ENCODE data around the gene ARMH1. TPM values are rescaled to one million over a fixed set of nuclear protein-coding genes. Genes with fewer than 3 reads are reported as not detected.

The ARMH1 gene
- total RNA-seq, 1 donor from 2014 or later, result 14.5 TPM

DNA sequence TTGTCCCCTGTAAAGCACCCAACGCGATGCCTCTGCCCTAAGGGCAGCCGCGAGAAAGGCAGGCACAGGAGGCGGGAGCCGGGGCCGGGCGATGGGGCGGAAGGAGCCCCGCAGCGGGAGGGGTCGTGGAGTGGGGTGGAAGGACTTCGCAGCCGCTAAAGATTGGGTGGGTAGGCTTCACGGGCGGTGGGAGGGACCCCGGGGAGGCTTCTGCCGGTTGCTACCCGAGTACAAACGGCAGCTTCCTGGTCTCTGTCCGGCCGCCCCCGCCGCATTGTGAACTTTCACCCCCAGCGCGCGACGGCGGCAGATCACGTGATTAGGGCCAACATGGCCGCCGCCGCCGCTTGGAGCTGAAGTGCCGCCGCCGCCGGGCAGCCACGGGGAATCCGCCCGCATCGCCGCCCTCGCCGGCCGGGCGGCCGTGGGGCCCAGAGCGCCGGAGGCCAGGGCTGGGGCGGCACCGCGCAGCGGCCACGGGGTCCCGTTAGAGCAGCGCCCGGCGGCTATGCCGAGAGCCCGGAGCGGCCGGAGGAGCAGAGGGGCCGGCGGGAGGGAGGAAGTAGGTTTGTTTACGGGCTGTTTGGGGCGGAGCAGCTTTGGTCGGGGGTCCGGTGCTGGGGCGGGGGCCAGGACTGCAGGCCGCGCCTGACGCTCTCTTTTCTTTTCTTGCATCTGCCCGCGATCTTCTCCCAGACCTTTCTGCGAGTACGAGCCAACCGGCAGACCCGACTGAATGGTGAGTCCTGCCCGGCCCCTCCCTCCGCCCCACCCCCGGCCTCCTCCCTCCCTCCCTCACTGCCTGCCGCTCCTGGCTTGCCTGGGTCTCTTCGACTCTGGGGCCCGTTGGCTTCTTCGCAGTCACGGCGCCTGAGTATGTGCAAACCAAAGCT lies 42.6 kb upstream of the ARMH1 start:
- intact Hi-C loops (cut with DNase I), result no loop called here
- TF ChIP-seq, protein P1, sequence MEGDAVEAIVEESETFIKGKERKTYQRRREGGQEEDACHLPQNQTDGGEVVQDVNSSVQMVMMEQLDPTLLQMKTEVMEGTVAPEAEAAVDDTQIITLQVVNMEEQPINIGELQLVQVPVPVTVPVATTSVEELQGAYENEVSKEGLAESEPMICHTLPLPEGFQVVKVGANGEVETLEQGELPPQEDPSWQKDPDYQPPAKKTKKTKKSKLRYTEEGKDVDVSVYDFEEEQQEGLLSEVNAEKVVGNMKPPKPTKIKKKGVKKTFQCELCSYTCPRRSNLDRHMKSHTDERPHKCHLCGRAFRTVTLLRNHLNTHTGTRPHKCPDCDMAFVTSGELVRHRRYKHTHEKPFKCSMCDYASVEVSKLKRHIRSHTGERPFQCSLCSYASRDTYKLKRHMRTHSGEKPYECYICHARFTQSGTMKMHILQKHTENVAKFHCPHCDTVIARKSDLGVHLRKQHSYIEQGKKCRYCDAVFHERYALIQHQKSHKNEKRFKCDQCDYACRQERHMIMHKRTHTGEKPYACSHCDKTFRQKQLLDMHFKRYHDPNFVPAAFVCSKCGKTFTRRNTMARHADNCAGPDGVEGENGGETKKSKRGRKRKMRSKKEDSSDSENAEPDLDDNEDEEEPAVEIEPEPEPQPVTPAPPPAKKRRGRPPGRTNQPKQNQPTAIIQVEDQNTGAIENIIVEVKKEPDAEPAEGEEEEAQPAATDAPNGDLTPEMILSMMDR (IDR thresholded peaks at IDR 0.05), result no peak
- peak; percentile 88 to 94 for ATAC-seq

DNA sequence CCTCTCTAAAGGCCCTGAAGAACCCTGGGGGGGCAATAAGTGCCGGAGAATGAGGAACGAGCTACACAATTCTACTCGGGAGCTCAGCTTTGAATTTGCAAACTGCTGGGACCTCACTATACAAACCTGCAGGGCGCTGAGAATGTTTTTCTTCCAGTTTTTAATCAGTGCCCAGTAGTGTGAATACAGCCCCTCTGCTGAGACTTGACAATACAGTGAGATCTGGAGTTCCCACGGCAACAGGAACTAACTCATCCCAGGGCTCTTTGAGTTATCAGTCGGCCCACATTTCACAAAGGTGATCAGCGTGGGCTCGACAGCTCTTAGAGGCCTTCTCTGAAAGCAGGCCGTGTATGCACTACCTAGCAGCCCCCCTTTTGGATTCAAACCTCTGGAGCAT lies 41.9 kb upstream of the ARMH1 start:
- no peaks in the 10 kb centered on the region for H3K27me3 ChIP-seq (ENCODE audit: low read depth)
- no peaks in the 10 kb centered on the region for H3K9me3 ChIP-seq
- TF ChIP-seq, protein P1 (IDR thresholded peaks at IDR 0.05), result no peak
- peak overlapping the region; percentile 95 for H3K27ac ChIP-seq
- DNase-seq, result no peak
- no peak for ATAC-seq
- H3K36me3 ChIP-seq, result peaks cover 42% of the 10 kb centered on the region
- H3K4me1 ChIP-seq, result peaks cover 31% of the 10 kb centered on the region
- H3K4me3 ChIP-seq, result peak overlapping the region; percentile 86
- intact Hi-C loops (cut with DNase I), result no loop called here

More for the DNA sequence above, 42.6 kb upstream of the ARMH1 start:
- peak; percentile 95 for DNase-seq
- Histone ChIP-seq H3K4me3 (peak overlapping the region; percentile 86), H3K27ac (peak overlapping the region; percentile 95), H3K9me3 (no peaks in the 10 kb centered on the region), H3K36me3 (peaks cover 35% of the 10 kb centered on the region), H3K27me3 (ENCODE audit: low read depth) (no peaks in the 10 kb centered on the region), H3K4me1 (peaks cover 31% of the 10 kb centered on the region)

DNA sequence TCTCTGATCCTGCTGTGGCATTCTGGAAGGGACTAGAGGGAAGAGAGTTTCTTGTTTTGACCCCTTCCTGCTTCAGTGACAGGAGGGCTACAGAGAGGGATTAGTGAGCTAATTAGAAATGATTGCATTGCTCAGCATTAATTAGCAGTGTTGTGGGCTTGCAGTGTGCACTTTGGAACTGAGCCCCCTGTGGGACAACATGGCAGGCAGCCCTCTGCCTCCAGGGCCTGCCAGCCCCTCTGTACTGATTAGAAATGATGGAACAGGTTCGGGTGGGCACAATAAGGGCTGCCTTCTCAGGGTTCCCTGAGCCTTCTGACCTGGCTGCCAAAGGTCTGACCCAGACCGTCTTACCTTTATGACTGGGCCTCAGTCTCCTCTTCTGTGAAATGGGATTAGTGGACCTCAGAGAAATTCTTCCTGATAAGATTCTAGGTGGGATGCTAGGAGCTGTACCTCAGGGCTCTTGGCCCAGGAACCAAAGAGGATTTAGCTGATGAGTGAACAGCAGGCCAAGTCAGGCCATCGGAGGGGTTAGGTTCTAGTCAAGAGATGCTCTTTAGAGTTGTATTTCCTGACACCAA lies 39.8 kb upstream of the ARMH1 start:
- Histone ChIP-seq H3K27me3 (ENCODE audit: low read depth) (no peaks in the 10 kb centered on the region), H3K4me1 (peaks cover 31% of the 10 kb centered on the region), H3K4me3 (no peak overlapping the region), H3K27ac (no peak overlapping the region), H3K36me3 (peaks cover 63% of the 10 kb centered on the region), H3K9me3 (no peaks in the 10 kb centered on the region)
- TF ChIP-seq, protein P1 (IDR thresholded peaks at IDR 0.05), result no peak
- ATAC-seq (no peak), DNase-seq (no peak)
- intact Hi-C loops (cut with DNase I), result no loop called here

DNA sequence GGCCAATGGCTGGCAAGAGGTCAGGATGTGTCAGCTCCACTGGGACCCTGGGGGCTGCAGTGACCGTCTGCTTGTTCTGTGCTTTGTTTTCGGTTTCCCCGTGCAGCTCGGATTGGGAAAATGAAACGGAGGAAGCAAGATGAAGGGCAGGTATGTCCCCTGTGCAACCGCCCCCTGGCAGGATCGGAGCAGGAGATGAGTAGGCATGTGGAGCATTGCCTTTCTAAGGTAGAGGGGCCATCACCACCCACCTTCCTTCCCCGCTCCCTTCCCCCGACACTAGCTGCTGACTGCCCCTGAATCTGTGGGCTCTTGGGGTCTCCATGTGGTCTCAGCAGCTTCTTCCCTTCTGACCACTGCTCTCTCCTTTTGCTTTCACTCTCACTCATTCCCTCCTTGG lies 39.1 kb upstream of the ARMH1 start:
- H3K27ac ChIP-seq, result no peak overlapping the region
- H3K9me3 ChIP-seq, result no peaks in the 10 kb centered on the region
- no peak overlapping the region for H3K4me3 ChIP-seq
- intact Hi-C loops (cut with DNase I), result no loop called here
- no peaks in the 10 kb centered on the region for H3K27me3 ChIP-seq (ENCODE audit: low read depth)
- H3K36me3 ChIP-seq, result peaks cover 71% of the 10 kb centered on the region
- no peak for DNase-seq
- no peak for ATAC-seq
- H3K4me1 ChIP-seq, result peaks cover 31% of the 10 kb centered on the region
- TF ChIP-seq, protein P1 (IDR thresholded peaks at IDR 0.05), result no peak

DNA sequence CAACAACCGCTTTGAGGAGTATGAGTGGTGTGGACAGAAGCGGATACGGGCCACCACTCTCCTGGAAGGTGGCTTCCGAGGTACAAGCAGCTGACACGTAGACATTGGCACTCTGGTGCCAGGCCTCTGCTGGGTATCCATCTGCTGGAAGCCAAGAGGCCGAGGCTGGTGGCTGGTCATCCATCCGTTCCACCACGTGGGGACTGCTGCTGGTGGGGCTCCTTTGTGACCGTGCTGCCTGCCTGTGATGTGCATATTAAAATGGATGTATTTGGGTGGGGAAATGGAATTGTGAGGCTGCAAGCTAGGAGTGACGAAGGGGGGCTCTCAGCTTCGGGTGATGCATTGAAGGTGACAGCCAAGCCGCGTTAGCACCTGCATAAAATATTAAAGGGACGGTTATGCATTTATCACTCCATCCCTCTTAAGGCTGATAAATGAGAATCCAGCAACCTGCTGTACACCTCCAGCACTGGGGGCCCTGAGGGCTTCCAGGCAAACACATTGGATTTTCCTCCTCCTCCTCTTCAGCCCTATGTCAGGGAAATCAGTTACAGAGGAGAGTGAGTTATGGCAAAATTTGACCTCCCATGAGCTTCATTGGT lies 38.3 kb upstream of the ARMH1 start:
- no peak overlapping the region for H3K27ac ChIP-seq

More for the DNA sequence above, 38.3 kb upstream of the ARMH1 start:
- Histone ChIP-seq H3K9me3 (no peaks in the 10 kb centered on the region), H3K36me3 (peaks cover 78% of the 10 kb centered on the region), H3K27me3 (ENCODE audit: low read depth) (no peaks in the 10 kb centered on the region), H3K4me3 (no peak overlapping the region), H3K4me1 (peaks cover 28% of the 10 kb centered on the region)
- TF ChIP-seq, protein P1 (IDR thresholded peaks at IDR 0.05), result no peak
- ATAC-seq (no peak), DNase-seq (no peak)
- intact Hi-C loops (cut with DNase I), result no loop called here

Measured in lower lobe of right lung (tissue), 2 donors.